NB4 (cell line): ENCODE measurements around the gene MRPS15.
"Not testable (repeated sequence)": the region's sequence is repeated elsewhere in the genome, so short reads cannot be mapped to it uniquely, and the experiment has no call there.

Experiments
- DNase-seq: peaks from one replicate; pipeline ENCODE4 v3.0.0; 2010; ENCODE audit warnings: low read depth
- H3K4me3 ChIP-seq: one replicate; pipeline ENCODE4 v1.5.1; 2011; ENCODE audit warnings: mild to moderate bottlenecking, low read depth, low read length, moderate library complexity
- CTCF ChIP-seq: IDR thresholded peaks from one replicate; pipeline ENCODE4 v1.5.1; 2012; ENCODE audit warnings: low read depth, low read length
- MAX ChIP-seq: IDR thresholded peaks from 2 replicates; pipeline ENCODE4 v1.6.1; 2011; ENCODE audit warnings: low read depth, low read length
- MYC ChIP-seq: IDR thresholded peaks from 2 replicates; pipeline ENCODE4 v1.6.1; 2011; ENCODE audit warnings: low read depth, low read length
- POLR2A ChIP-seq: IDR thresholded peaks from 2 replicates; pipeline ENCODE4 v1.6.1; 2011; ENCODE audit warnings: mild to moderate bottlenecking; ENCODE audit not compliant: insufficient read length; ENCODE audit errors: extremely low read depth

MRPS15 gene

GRCh38 chr1:36506276-36506920, 42.2 kb upstream of the MRPS15 start:
- H3K4me3 ChIP-seq, result no peak overlapping the region
- no peak for TF ChIP-seq POLR2A
- TF ChIP-seq MAX, result no peak
- no peak for TF ChIP-seq CTCF
- no peak for TF ChIP-seq MYC
- DNase-seq, result no peak

- no peak for DNase-seq
- TF ChIP-seq MYC (no peak), MAX (no peak), CTCF (no peak), POLR2A (no peak)
- no peak overlapping the region for H3K4me3 ChIP-seq
Observed at GRCh38 chr1:36503733-36504132, 39.5 kb upstream of the MRPS15 start.

- no peak overlapping the region for H3K4me3 ChIP-seq
- DNase-seq, result no peak
- TF ChIP-seq MAX (no peak), CTCF (no peak), MYC (no peak)
Observed at GRCh38 chr1:36503159-36503558, 39.0 kb upstream of the MRPS15 start.

GRCh38 chr1:36502616-36503015, 38.4 kb upstream of the MRPS15 start:
- no peak for DNase-seq
- no peak overlapping the region for H3K4me3 ChIP-seq
- TF ChIP-seq MYC (no peak), CTCF (no peak), POLR2A (no peak), MAX (no peak)

GRCh38 chr1:36501911-36502310, 37.7 kb upstream of the MRPS15 start:
- DNase-seq, H3K4me3 ChIP-seq: not testable (repeated sequence)

- no peak for TF ChIP-seq POLR2A
- TF ChIP-seq MYC, result no peak
- TF ChIP-seq MAX, result no peak
- TF ChIP-seq CTCF, result no peak
- DNase-seq, result no peak
- H3K4me3 ChIP-seq, result no peak overlapping the region
Observed at GRCh38 chr1:36497207-36497606, 33.0 kb upstream of the MRPS15 start.
